T-cell (primary cell): ENCODE data around the gene SBSN. TPM values are rescaled to one million over a fixed set of nuclear protein-coding genes. Genes with fewer than 3 reads are reported as not detected.

Experiments
- ATAC-seq, 4 experiments: fragments of 200-7000 bp in 3 of 4; fragments of 150-1000 bp in 1 of 4; cut with Tn5 transposase; replicated peaks in 1 of 4; 1 replicate in 3 of 4; 2 replicates in 1 of 4; pipeline ENCODE4 v1.10.0; 2021; ENCODE audit warnings: moderate library complexity in 3 of 4, mild to moderate bottlenecking in 2 of 4, moderate number of reproducible peaks in 1 of 4
- CTCF ChIA-PET, 2 donors: fragments of 300-600 bp; sonication (Branson Sonifier 250); formaldehyde crosslinking; loops; one replicate each; lab custom pipeline; 2022; ENCODE audit warnings: antibody characterized with exemption in 2 of 2; lab: Charles Lee
- POLR2A ChIA-PET, 2 donors: fragments of 300-600 bp; sonication (Branson Sonifier 250); formaldehyde crosslinking; loops; one replicate each; lab custom pipeline; 2022; ENCODE audit warnings: antibody characterized with exemption in 2 of 2; lab: Charles Lee
- DNase-seq, 35 experiments: peaks; one replicate each; pipeline versions ENCODE4 v3.0.0 to v3.0.0-alpha.2; 2013 to 2023
- H3K27ac ChIP-seq: one replicate; pipeline ENCODE4 v1.5.1; 2013; ENCODE audit warnings: low read length
- H3K27me3 ChIP-seq, 2 experiments: replicated peaks in 1 of 2; 1 replicate in 1 of 2; 2 replicates in 1 of 2; pipeline versions ENCODE4 v1.6.1 to v1.7.0; 2013; ENCODE audit warnings: low read length in 1 of 2, mixed read lengths in 1 of 2; ENCODE audit not compliant: control insufficient read depth in 2 of 2, insufficient read depth in 2 of 2; ENCODE audit errors: extremely low read depth in 1 of 2
- H3K36me3 ChIP-seq, 2 donors: 1 replicate in 1 of 2; 2 replicates in 1 of 2; pipeline versions ENCODE4 v1.6.1 to v1.7.0; 2013; ENCODE audit warnings: low read length in 1 of 2; ENCODE audit not compliant: control insufficient read depth in 2 of 2, insufficient read depth in 1 of 2; ENCODE audit errors: extremely low read depth in 1 of 2
- H3K4me1 ChIP-seq, 2 experiments: 1 replicate in 1 of 2; 2 replicates in 1 of 2; pipeline versions ENCODE4 v1.6.1 to v1.7.0; 2013; ENCODE audit warnings: low read length in 2 of 2, mixed read lengths in 1 of 2; ENCODE audit not compliant: insufficient read depth in 2 of 2, control insufficient read depth in 1 of 2; ENCODE audit errors: extremely low read depth in 1 of 2
- H3K4me3 ChIP-seq, 2 donors: 1 replicate in 1 of 2; 2 replicates in 1 of 2; pipeline versions ENCODE4 v1.5.1 to v1.7.0; 2013; ENCODE audit warnings: mild to moderate bottlenecking in 2 of 2, low read length in 1 of 2, moderate library complexity in 1 of 2; ENCODE audit not compliant: control insufficient read depth in 1 of 2; ENCODE audit errors: extremely low read depth in 1 of 2
- H3K9me3 ChIP-seq: 2 replicates; pipeline ENCODE4 v1.7.0; 2013
- H3K27ac Mint-ChIP-seq, 2 donors: one replicate each; pipeline ENCODE4 v1.8.0; 2020 to 2021; ENCODE audit warnings: mild to moderate bottlenecking in 2 of 2, mixed read lengths in 2 of 2
- H3K27me3 Mint-ChIP-seq, 2 donors: one replicate each; pipeline ENCODE4 v1.8.0; 2021 to 2022; ENCODE audit warnings: mixed read lengths in 2 of 2
- H3K36me3 Mint-ChIP-seq: one replicate; pipeline ENCODE4 v1.8.0; 2021; ENCODE audit warnings: mixed read lengths
- H3K4me1 Mint-ChIP-seq, 3 donors: one replicate each; pipeline ENCODE4 v1.8.0; 2020 to 2022; ENCODE audit warnings: mixed read lengths in 3 of 3, mild to moderate bottlenecking in 1 of 3
- H3K4me3 Mint-ChIP-seq, 3 donors: one replicate each; pipeline ENCODE4 v1.8.0; 2020 to 2022; ENCODE audit warnings: mild to moderate bottlenecking in 3 of 3, mixed read lengths in 3 of 3, moderate library complexity in 3 of 3
- H3K9me3 Mint-ChIP-seq, 3 donors: one replicate each; pipeline ENCODE4 v1.8.0; 2020 to 2022; ENCODE audit warnings: mixed read lengths in 3 of 3
- WGBS: methylation state at CpG from one replicate; pipeline ENCODE4 v1.1.5; 2013; ENCODE audit warnings: missing lambda C conversion rate; ENCODE audit not compliant: insufficient coverage; 5-methylcytosine and 5-hydroxymethylcytosine counted together
- total RNA-seq, 35 experiments: library from RNA in 6 of 35; stranded (reverse) in 6 of 35; fragments of 120-200 nt in 1 of 35; gene quantifications; one replicate each; pipeline versions ENCODE4 v1.2.1 to v1.2.4 and lab custom pipeline; 2013 to 2026

Gene SBSN
- total RNA-seq, 5 donors from 2014 or later (not counting 1 experiment from before 2014, with no cell fraction given) = 0.23 TPM; not detected in 4

GRCh38 chr19:35497406-35497805 lies 30.7 kb downstream of the SBSN start:
- Mint-ChIP-seq H3K4me1 (peaks cover 0 to 11% (median 2%) of the 10 kb centered on the region in 3 donors), H3K27me3 (peaks cover 4 to 17% of the 10 kb centered on the region in 2 donors), H3K27ac (no peak overlapping the region), H3K36me3 (no peaks in the 10 kb centered on the region), H3K4me3 (no peak overlapping the region), H3K9me3 (no peaks in the 10 kb centered on the region)
- no peak overlapping the region for H3K27ac ChIP-seq
- DNase-seq = no peak
- H3K4me3 ChIP-seq = no peak overlapping the region
- H3K4me1 ChIP-seq = peaks cover 0 to 8% of the 10 kb centered on the region in 2 experiments
- peaks cover 0 to 32% of the 10 kb centered on the region in 2 experiments for H3K27me3 ChIP-seq
- no peak for ATAC-seq
- ChIA-PET CTCF (interaction anchor here in 1 of 2 donors (1.0 kb wide), 1 partner anchor 28 kb away, joined by 3 read pairs; no protein-coding TSS in a partner anchor), POLR2A (no interaction called here)
- no peaks in the 10 kb centered on the region for H3K9me3 ChIP-seq
- WGBS = 83% methylated on average over 14 of the region's 14 CpGs
- no peaks in the 10 kb centered on the region for H3K36me3 ChIP-seq

GRCh38 chr19:35495107-35496064 lies 32.7 kb downstream of the SBSN start:
- Mint-ChIP-seq H3K36me3 (no peaks in the 10 kb centered on the region), H3K27ac (no peak overlapping the region), H3K4me1 (peaks cover 0 to 7% (median 2%) of the 10 kb centered on the region in 3 donors), H3K27me3 (peaks cover 3 to 18% of the 10 kb centered on the region in 2 donors), H3K4me3 (no peak overlapping the region), H3K9me3 (no peaks in the 10 kb centered on the region)
- ChIA-PET CTCF (interaction anchor here (0.5 to 1.6 kb wide), 13 partner anchors 9 to 1860 kb away, joined by 3 to 13 read pairs (median 3); no protein-coding TSS in a partner anchor), POLR2A (no interaction called here)
- H3K9me3 ChIP-seq = no peaks in the 10 kb centered on the region
- peaks cover 0 to 8% of the 10 kb centered on the region in 2 experiments for H3K4me1 ChIP-seq
- peaks cover 0 to 30% of the 10 kb centered on the region in 2 experiments for H3K27me3 ChIP-seq
- DNase-seq = peak; percentile 24 to 76 (median 54)
- no peaks in the 10 kb centered on the region for H3K36me3 ChIP-seq
- WGBS = 15% methylated on average over 24 of the region's 30 CpGs
- H3K4me3 ChIP-seq = peak overlapping the region in 1 of 2 donors; percentile 35
- ATAC-seq = peak; percentile 91 to 95 (median 94)
- H3K27ac ChIP-seq = no peak overlapping the region

- DNase-seq (no peak), ATAC-seq (no peak)
- Histone ChIP-seq H3K9me3 (no peaks in the 10 kb centered on the region), H3K27me3 (peaks cover 0 to 42% of the 10 kb centered on the region in 2 experiments), H3K27ac (no peak overlapping the region), H3K4me3 (no peak overlapping the region), H3K4me1 (peaks cover 0 to 8% of the 10 kb centered on the region in 2 experiments), H3K36me3 (no peaks in the 10 kb centered on the region)
- Mint-ChIP-seq H3K27ac (no peak overlapping the region), H3K9me3 (no peaks in the 10 kb centered on the region), H3K27me3 (peaks cover 3 to 25% of the 10 kb centered on the region in 2 donors), H3K36me3 (no peaks in the 10 kb centered on the region), H3K4me1 (peaks cover 0 to 7% (median 2%) of the 10 kb centered on the region in 3 donors), H3K4me3 (no peak overlapping the region)
- WGBS = 96% methylated on average over 5 of the region's 9 CpGs
- CTCF ChIA-PET = interaction anchor here in 1 of 2 donors (1.0 kb wide), 1 partner anchor 141 kb away, joined by 4 read pairs; no protein-coding TSS in a partner anchor
- POLR2A ChIA-PET = no interaction called here
Observed at GRCh38 chr19:35493971-35494370, 34.1 kb downstream of the SBSN start.

- WGBS = 96% methylated on average over 8 of the region's 9 CpGs
- Mint-ChIP-seq H3K36me3 (no peaks in the 10 kb centered on the region), H3K4me1 (peaks cover 0 to 7% (median 2%) of the 10 kb centered on the region in 3 donors), H3K9me3 (no peaks in the 10 kb centered on the region), H3K27me3 (peaks cover 3 to 36% of the 10 kb centered on the region in 2 donors), H3K4me3 (no peak overlapping the region), H3K27ac (no peak overlapping the region)
- Histone ChIP-seq H3K27me3 (peaks cover 0 to 54% of the 10 kb centered on the region in 2 experiments), H3K9me3 (no peaks in the 10 kb centered on the region), H3K36me3 (no peaks in the 10 kb centered on the region), H3K27ac (no peak overlapping the region), H3K4me3 (no peak overlapping the region), H3K4me1 (peaks cover 0 to 8% of the 10 kb centered on the region in 2 experiments)
- POLR2A ChIA-PET = interaction anchor here in 1 of 2 donors (0.6 kb wide), 1 partner anchor 80 kb away, joined by 5 read pairs; no protein-coding TSS in a partner anchor
- CTCF ChIA-PET = interaction anchor here in 1 of 2 donors (1.0 kb wide), 1 partner anchor 138 kb away, joined by 3 read pairs; no protein-coding TSS in a partner anchor
- no peak for DNase-seq
- no peak for ATAC-seq
Observed at GRCh38 chr19:35491836-35492360, 36.2 kb downstream of the SBSN start.

GRCh38 chr19:35490364-35490763 lies 37.7 kb downstream of the SBSN start, which contains the start of gene KRTDAP:
KRTDAP (minus strand) TSS chr19:35490464; CDS start chr19:35490442, 22 bp downstream.
- DNase-seq = no peak
- ATAC-seq = no peak
- no peaks in the 10 kb centered on the region for H3K9me3 ChIP-seq
- 84% methylated on average over 4 of the region's 9 CpGs for whole genome bisulfite sequencing
- no peak within 1 kb of the TSS for H3K27ac Mint-ChIP-seq
- H3K27me3 ChIP-seq = peaks cover 0 to 54% of the 10 kb centered on the region in 2 experiments
- no peaks in the 10 kb centered on the region for H3K36me3 ChIP-seq
- H3K4me3 ChIP-seq = no peak within 1 kb of the TSS
- no peak within 1 kb of the TSS for H3K4me3 Mint-ChIP-seq
- H3K27me3 Mint-ChIP-seq = peaks cover 3 to 36% of the 10 kb centered on the region in 2 donors
- H3K4me1 ChIP-seq = peaks cover 0 to 4% of the 10 kb centered on the region in 2 experiments
- H3K4me1 Mint-ChIP-seq = peaks cover 0 to 6% (median 2%) of the 10 kb centered on the region in 3 donors
- no peaks in the 10 kb centered on the region for H3K9me3 Mint-ChIP-seq
- ChIA-PET CTCF (no interaction called here), POLR2A (interaction anchor here (0.6 to 0.7 kb wide), 2 partner anchors 20 to 321 kb away, joined by 3 read pairs; no protein-coding TSS in a partner anchor)
- H3K36me3 Mint-ChIP-seq = no peaks in the 10 kb centered on the region
- no peak within 1 kb of the TSS for H3K27ac ChIP-seq

- POLR2A ChIA-PET = no interaction called here
- WGBS = 100% methylated on average over 2 of the region's 16 CpGs
- ATAC-seq (no peak), DNase-seq (no peak)
- no peaks in the 10 kb centered on the region for H3K36me3 Mint-ChIP-seq
- H3K27me3 Mint-ChIP-seq = peaks cover 3 to 36% of the 10 kb centered on the region in 2 donors
- H3K4me3 Mint-ChIP-seq = no peak overlapping the region
- CTCF ChIA-PET = no interaction called here
- H3K4me1 Mint-ChIP-seq = peaks cover 5% of the 10 kb centered on the region in 3 donors
- H3K9me3 Mint-ChIP-seq = no peaks in the 10 kb centered on the region
- no peak overlapping the region for H3K27ac Mint-ChIP-seq
- Histone ChIP-seq H3K9me3 (no peaks in the 10 kb centered on the region), H3K27me3 (peaks cover 0 to 39% of the 10 kb centered on the region in 2 experiments), H3K4me3 (no peak overlapping the region), H3K4me1 (no peaks in the 10 kb centered on the region), H3K27ac (no peak overlapping the region), H3K36me3 (no peaks in the 10 kb centered on the region)
Observed at GRCh38 chr19:35488677-35489076, 39.4 kb downstream of the SBSN start.
